ENCODE measurements around the gene TLL1. TPM values are rescaled to one million over a fixed set of nuclear protein-coding genes. Genes with fewer than 3 reads are reported as not detected.

The TLL1 gene
- total RNA-seq, 1 experiment from 2014 or later: not detected

GRCh38 chr4:166140951-166141350 lies 267.9 kb downstream of the TLL1 start:
- H3K4me3 ChIP-seq: no peak overlapping the region
- H3K36me3 ChIP-seq: no peaks in the 10 kb centered on the region
- H3K27me3 ChIP-seq: no peaks in the 10 kb centered on the region
- H3K9me3 ChIP-seq: no peaks in the 10 kb centered on the region
- no peak for DNase-seq

GRCh38 chr4:166143227-166143626 lies 270.2 kb downstream of the TLL1 start:
- peak; percentile 69 for DNase-seq
- Histone ChIP-seq H3K9me3 (no peaks in the 10 kb centered on the region), H3K4me3 (no peak overlapping the region), H3K27me3 (no peaks in the 10 kb centered on the region), H3K36me3 (no peaks in the 10 kb centered on the region)

- H3K36me3 ChIP-seq: no peaks in the 10 kb centered on the region
- DNase-seq: peak; percentile 32
- H3K4me3 ChIP-seq: no peak overlapping the region
- no peaks in the 10 kb centered on the region for H3K9me3 ChIP-seq
- no peaks in the 10 kb centered on the region for H3K27me3 ChIP-seq
Measured at GRCh38 chr4:166144607-166145006, 271.6 kb downstream of the TLL1 start.

- Histone ChIP-seq H3K27me3 (no peaks in the 10 kb centered on the region), H3K36me3 (no peaks in the 10 kb centered on the region), H3K9me3 (no peaks in the 10 kb centered on the region), H3K4me3 (no peak overlapping the region)
- DNase-seq: no peak
Measured at GRCh38 chr4:166146806-166147540, 273.9 kb downstream of the TLL1 start.

All from MG63 (cell line).